Stromal cell of bone marrow (primary cell): ENCODE data around the gene FOSL2.

ENCODE experiments used
- DNase-seq: peaks from one replicate; pipeline ENCODE4 v3.0.0-alpha.2; 2012; ENCODE audit warnings: low read depth

Gene FOSL2

DNA sequence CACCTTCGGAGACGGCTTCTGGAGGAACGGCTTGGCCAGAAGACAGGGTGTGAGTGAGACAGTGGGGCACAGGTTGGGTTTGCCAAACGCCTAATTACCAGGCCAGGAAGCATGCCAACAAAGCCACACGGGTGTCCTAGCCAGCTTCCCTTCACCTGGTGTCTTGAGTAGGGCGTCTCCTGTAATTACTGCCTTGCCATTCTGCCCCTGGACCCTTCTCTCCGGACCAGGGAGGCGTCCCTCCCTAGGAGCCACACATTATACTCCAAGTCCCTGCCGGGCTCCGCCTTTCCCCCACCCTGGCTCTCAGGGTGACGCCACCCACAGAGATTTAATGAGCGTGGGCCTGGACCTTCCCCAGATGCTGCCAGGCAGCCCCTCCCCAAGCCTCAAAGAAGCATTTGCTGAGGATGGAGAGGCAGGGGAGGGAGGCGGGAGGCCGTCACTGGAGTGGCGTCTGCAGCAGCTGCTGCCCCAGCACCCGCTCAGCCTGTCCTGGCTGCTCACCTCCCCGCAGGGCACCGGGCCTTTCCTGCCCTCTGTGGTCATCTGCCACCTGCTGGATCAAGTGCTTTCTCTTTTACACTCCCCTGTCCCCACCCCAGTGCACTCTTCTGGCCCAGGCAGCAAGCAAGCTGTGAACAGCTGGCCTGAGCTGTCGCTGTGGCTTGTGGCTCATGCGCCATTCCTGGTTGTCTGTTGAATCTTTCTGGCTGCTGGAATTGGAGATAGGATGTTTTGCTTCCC, 20.7 kb downstream of the FOSL2 start:
- no peak for DNase-seq

DNA sequence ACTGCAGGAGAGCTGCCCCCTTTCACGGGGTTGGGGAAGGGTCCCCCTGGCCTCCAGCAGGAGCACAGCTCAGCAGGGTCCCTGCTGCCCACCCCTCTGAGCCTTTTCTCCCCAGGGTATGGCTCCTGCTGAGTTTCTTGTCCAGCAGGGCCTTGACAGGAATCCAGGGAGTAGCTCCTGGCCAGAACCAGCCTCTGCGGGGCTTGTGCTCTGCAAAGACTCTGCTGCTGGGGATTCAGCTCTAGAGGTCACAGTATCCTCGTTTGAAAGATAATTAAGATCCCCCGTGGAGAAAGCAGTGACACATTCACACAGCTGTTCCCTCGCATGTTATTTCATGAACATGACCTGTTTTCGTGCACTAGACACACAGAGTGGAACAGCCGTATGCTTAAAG, 21.2 kb downstream of the FOSL2 start:
- no peak for DNase-seq

DNA sequence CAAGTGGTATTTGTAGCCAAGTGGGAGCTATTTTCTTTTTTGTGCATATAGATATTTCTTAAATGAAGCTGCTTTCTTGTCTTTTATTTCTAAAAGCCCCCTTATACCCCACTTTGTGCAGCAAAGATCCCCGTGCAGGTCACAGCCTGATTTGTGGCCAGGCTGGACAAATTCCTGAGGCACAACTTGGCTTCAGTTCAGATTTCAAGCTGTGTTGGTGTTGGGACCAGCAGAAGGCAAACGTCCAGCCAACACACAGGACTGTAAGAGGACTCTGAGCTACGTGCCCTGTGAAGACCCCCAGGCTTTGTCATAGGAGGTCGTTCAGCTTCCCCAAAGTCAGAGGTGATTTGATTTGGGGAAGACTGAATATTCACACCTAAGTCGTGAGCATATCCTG, 21.9 kb downstream of the FOSL2 start:
- no peak for DNase-seq

DNA sequence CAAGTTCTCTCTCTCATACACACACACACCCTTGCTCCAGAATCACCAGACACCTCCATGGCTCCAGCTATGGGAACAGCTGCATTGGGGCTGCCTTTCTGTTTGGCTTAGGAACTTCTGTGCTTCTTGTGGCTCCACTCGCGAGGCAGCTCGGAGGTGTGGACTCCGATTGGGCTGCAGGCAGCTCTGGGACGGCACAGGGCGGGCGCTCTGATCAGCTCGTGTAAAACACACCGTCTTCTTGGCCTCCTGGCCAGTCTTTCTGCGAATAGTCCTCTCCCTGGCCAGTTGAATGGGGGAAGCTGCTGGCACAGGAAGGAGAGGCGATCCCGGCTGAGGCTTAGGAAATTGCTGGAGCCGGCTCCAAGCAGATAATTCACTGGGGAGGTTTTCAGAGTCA, 22.4 kb downstream of the FOSL2 start:
- DNase-seq, result no peak

DNA sequence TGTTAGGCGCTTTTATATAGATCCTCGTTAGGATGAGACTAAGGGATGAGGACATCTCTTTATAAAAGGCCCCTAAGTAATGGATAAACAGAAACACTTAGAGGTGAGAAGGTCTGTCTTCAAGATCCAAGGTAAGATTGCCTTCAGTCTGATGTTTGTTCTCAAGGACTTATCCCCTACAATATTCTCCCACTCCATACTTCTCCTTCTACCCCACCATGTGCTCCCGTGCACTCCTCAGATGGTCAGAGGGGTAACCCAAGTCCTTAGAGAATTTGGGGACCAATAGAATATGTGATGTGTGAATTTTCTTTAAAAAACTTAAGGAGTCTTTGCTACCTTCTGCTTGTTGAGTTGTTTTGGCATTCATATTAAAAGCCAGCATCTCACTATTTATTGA, 23.1 kb downstream of the FOSL2 start:
- DNase-seq, result no peak

DNA sequence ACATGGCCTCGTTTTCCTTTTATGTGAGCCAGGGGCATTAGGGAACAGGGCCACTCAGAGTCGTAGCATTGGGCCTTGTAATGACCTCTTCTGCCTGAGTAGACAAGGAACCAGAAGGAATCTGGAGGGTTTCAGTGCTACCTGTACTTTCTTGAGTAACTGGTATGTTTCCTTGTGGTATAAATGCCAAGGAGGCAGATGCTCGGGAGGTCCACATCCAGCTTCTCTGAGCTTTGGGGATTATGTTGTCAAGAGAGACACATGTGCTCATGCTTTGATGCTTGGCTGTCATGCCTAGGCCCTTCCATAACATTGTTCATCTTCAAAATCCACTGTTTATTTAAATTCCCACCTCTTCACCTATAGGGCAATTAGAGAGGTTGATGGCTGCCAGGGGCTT, 26.3 kb downstream of the FOSL2 start:
- DNase-seq, result no peak

DNA sequence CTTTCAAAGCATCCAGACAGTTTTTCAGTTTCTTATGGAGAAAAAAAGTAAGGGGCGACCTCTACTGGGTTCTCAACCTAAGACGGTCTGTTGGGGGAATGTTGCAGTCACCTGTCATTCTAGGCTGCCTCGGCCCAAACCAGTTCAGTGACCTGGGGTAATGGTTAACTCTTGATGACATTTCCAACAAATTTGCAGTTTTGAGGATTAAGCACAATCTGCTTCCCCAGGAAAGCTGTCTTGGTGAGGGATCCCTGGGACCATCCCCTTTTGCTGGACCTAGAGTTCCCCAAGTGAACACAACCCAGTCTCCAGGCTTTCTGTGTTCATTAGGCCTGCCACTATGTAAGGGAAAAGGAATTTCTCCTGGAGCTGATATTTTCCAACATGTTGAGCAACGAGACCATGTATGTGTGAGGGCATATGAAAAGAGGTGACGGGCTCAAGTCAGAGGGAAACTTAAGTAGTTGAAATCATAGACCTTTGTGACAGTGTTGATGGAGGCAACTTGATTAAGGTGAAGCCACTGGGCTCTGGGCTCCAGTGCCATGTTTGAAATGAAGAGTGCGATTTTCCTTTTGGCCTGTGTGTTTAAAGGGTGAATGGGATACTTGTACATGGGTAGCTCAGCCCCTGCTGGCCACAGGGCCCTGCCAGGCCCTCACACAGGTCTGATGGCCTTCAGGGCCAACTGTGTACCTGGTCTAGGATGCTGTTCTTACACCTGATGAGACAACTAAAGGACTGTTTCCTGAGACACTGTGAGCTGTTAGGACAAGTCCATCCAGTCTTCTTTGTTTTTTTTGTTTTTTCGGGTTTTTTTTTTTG, 27.0 kb downstream of the FOSL2 start:
- DNase-seq, result no peak

DNA sequence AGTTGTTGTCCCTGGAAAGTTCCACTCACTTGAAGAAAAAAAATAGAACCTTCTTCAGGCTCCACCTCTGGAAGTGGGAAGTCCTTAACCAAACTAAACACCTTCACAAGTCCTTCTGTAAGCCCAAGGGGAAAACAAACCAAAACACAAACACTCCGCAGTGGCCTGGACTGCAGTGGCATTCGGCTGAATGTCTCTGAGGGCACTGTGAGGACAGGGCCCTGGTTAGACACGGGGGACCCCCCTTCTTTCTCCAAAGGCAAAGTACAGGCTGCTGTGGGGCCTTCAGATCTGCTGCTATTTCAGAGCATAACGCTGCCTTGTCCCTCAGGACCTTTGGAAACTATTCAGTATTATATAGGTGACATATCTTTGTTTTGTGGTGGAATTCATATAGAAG, 28.1 kb downstream of the FOSL2 start:
- no peak for DNase-seq

DNA sequence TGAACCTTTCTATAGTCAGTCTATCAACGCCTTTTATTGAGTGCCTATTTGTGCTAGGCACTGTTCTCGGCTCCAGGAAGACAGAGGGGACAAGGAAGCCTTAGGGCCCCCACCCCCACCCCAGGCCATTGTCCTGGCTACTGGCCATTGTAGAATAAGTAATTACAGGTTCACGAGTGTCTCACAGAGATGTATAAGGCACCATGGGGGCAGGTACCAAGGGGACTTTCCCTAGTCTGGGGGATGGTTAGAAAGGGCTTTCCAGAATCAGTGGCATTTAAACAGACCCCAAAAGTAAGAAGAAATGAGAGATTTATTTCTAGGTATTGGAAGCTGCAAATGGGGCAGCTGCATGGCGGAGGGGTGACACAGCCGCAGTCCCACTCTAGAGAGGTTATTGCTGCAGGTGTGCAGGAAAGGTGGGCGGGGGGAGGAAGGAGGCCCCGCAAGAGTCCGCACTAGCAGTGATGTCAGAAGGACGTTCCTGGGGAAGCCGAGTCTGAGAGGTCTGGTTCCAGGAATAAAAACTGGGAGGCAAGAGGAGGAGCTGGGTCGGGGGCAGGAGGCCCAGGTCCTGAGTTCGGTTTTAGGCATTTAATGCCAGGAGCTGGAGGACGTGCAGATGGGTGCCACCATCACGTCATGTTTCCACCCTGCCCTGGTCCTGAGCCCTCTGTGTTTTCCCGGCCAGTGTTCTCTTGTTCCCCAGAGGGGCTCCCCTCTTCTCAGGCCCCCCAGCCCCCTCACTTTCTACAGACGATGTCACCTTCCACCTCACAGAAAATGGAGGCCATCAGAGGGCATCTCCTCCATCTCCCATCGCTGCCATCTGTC, 30.5 kb downstream of the FOSL2 start:
- no peak for DNase-seq

DNA sequence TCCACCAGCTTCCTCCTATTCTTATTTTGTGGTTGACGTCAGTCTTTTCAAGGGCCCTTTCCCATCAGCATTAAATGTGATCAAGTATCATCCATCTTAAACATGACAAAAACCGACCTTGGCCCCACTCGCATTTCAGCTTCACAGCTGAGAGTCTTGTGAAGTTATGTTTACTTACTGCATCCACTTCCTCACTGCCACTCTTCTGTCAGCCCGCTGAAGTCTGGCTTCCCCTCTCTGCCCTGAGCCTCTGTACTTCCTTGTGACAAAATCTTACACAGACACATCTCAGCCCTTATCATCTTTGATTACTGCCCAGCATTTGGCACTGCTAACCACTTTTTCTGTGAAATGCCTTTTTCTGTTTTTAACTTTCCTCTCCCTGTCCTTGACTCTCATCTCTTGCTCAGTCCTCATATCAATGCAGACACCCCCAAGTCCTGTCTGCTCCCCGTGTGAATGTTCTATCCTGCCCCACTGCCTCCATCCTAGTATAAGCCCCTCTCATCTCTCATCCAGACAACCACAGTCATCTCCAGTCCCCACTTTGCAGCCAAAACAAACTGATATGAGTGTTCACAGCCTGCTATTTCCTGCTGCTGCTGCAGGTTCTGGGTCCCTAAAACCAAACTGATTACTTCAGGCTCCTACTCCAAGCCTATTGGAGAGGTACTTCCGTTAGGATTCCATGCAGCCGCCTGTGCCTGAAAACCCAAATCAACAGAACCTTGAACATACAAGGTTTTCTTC, 31.4 kb downstream of the FOSL2 start:
- no peak for DNase-seq

DNA sequence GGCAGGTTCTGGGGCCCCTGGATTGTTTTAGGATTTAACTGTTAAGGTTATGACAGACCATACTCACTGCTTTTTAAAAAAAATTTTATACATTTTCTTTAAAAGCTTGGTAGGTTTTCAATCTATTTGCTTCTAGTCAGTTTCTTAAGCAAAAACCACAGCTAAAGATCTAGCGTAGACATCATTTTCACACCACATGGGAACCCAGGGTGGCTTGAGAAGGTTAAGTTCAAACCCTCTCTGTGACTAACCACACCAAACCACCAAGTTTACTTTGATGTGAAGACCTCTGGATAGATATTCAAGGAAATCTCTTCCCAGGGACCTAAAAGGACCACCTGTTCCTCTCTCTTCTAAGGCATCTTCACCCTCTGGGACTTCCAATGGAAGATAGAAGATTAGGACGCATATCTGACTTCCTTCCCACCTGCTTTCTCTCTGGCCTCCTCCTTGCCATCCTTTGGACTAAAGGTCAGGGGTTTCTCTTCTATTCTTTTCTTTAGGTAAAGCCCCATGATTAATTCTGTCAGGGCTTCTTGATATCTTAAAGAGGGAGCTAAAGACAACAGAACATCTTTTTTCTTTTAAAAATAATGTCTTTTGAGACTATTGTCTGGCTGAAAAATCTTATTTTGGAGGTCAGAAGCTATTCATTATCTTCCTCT, 32.3 kb downstream of the FOSL2 start:
- no peak for DNase-seq

DNA sequence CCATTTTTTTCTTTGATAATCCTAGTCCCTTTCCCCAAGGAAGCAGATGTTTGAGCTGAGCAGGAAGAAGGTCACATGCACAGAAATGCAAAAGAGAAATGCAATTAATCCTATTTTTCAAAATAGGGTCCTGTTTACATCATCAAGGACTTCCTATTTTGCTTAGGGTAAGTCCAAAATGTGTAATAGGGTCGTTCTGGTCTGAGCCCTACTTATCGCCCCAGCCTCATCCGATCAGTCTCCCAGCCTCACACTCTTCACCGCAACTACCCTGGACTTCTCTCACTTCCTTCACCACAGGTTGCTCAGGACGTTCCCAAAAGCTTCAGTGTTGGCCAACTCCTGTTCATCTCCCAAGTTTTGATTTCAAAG, 32.8 kb downstream of the FOSL2 start:
- DNase-seq, result no peak

DNA sequence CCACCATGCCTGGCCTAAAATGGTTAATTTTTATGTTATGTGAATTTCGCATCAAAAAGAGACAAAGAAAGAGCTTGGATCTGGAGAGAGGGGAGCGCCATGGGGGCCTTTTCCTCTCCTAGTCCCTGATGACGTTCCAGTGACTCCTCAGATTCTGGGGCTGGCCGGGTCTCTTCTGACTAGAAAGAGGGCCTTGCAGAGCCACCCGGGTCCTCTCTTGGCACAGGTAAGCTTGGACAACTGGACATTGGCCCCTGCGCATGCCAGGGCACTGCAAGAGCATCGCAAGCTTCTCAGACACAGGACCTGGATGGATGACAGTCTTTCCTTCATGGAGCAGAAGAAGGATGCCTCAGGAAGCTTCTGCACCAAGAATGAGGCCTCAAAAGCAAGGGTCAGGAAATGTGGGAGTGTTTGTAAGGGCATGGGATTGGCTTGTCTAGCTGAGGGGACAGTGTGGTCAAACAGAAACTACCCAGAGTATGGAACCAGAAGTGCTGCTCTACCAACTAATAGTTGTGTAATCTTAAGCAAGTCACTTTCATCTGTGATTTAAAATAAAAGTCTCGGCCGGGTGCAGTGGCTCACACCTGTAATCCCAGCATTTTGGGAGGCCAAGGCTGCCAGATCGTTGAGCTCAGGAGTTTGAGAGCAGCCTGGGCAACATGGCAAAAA, 35.2 kb downstream of the FOSL2 start:
- no peak for DNase-seq

DNA sequence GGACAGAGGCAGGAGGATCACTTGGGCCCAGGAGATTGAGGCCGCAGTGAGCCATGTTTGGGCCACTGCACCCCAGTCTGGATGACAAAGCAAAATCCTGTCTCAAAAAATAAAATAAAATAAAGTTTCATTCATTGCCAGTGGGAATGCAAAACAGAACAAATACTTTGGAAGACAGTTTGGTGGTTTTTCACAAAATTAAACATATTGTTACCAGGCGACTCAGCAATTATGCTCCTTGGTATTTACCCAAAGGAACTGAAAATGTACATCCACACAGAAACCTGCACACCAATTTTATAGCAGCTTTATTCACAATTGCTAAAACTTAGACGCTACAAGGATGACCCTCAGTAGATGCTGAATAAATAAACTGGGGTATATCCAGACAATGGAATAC, 35.8 kb downstream of the FOSL2 start:
- DNase-seq, result no peak

DNA sequence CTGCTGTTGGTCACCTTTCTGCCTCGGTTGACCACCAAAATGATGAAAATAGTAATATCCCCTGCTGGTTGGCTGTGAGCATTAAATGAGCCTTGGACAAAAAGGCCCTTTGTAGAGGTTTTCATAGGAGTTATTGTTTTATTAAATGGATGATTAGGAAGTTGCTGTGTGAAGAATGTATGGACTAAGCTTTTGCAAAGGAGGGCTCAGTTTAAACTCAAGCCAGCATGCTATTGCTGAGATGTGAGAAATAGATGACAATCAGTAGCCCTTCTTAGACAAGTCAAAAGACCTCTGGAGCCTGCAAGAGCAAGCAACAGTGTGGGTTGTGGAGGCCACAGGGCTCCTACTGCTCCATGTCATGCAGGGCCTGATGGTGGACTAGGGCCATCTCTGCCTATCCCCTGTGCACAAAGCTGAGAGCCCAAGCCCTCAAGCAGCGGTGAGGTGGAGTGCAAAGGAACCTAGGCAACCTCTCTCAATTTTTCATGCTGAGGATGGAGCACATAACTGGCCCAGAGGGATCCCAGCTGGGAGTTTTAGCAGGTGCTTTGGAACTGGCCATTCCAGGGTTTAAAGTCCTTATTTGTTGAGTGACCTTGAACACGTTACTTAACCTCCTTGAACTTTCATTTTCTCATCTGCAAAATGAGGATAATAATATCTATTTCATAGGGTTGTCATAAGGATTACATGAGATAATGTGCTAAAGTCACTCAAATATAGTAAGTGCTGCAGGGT, 37.1 kb downstream of the FOSL2 start:
- DNase-seq, result no peak

DNA sequence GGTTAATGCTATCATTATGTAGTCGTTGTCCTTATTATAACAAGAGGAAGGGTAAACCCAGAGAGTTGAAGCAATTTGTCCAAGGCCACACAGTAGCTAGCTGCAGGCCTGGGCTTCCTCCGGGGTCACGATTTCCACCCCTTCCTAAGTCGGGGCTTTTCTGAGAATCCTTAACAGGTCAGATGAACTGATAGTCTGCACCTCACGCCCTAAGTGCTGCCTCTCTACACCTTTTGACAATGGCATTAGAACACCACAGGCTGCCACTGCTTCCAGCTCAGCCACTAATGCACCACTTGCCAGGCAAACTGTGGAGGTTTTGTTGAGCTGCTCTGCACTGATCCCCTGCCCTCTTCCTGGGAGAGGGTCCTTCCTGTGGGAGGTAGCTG, 37.7 kb downstream of the FOSL2 start:
- no peak for DNase-seq

DNA sequence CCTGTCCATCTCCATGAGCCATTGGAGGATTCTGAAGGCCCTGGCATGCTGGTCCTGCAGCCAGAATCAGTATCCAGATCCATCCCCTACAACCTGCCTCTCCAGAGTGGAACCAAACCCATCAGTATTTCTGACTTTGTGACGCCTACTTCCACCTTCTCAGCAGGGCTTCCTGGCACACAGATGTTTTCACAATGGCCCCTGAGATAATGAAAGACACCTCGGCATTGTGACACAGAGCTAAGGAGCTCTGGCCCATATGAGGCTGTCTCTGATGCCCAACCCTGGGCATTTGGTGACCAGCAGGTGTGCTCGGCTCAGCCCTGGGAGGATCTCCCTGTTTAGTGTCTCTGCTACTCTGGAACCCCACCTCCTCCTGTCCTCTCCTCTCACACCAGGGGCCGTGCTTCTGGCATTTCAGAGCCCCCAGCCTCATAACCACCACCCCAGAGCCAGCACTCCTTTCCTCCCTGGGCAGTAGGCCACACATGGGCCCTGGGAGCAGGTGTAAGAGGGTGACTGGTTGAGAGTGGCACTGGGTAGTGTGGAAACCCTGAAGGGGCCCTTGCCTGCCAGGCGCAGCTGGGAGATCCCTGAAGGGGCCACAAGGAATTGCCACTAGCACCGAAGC, 38.2 kb downstream of the FOSL2 start:
- DNase-seq, result no peak

DNA sequence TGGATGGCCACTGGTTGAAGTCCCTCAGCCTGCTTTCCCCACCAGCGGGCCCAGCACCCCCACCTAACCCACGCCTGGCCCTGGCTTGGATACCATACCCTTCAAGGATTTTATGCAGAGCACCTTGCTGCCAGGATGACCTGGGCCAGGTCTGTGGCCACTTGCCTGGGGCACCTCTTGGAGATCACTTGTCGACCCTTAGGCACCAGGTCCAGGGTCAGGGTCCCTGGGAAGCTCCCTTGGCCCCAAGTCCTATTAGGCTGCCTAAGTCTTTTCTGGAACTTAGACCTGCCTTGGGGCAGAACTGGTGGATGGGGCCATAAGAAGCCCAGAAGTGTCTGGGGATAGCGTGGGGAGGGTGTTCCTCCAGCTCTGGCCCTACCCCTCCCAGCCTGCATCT, 39.1 kb downstream of the FOSL2 start:
- no peak for DNase-seq

DNA sequence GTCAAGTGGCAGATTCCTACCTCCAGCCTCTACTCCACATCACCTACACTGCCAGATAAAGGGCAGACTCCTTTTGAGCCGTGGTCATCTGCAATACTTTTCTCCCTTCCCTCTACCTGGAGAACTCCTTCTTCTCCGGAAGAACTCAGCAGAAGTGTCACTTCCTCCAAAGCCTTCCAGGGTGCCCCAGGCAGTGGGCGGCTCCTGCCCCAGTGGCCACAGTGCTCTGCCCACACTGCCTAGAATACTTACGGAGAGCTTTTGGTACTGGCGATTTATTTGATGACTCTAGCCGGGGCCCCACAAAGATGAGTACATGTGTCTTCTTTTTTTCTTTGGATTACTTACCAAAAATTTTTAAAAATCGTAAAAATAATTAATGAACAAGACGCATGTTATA, 39.7 kb downstream of the FOSL2 start:
- DNase-seq, result no peak

DNA sequence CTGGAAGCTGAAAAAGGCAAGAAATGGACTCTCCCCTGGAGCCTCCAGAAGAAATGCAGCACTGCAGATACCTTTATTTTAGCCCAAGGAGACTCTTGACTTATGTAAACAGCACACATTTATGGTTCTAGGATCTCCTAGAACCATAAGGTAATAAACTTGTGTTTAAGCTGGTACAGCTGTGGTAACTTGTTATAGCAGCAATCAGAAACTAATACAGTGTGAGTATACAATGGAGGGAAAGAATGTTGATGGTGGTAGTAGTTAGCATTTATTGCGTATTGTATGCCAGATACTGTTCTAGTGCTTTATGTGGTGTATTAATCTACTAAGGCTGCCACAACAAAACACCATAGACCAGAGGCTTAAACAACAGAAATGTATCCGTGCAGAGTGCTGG, 40.6 kb downstream of the FOSL2 start:
- DNase-seq, result no peak
